NCI-H187 (cell line): ENCODE measurements around the gene SMURF1.

Experiments used
- DNase-seq, 2 experiments: peaks; one replicate each; lab custom pipeline; 2025; lab: John Stamatoyannopoulos, UW

The SMURF1 gene

DNA sequence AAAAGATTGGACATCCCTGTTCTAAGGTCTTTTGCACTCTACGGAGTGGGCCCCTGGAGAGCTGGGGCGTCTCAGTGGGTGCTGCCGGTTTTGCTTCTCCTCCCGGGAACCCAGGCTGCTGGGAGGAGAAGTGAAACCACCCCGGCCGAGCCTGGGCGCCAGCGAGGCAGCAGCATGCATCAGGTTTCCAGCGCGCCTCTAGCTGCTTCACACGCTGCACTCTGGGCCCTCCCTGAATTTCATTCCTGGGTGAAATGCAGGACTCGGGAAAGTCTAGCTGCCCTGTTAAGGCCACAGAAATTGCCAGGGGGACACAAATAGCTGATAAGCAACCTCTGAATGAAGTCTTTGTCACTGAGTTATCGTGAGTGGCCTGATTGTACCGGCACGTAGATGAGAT, 138.1 kb downstream of the SMURF1 start:
- no peak for DNase-seq

DNA sequence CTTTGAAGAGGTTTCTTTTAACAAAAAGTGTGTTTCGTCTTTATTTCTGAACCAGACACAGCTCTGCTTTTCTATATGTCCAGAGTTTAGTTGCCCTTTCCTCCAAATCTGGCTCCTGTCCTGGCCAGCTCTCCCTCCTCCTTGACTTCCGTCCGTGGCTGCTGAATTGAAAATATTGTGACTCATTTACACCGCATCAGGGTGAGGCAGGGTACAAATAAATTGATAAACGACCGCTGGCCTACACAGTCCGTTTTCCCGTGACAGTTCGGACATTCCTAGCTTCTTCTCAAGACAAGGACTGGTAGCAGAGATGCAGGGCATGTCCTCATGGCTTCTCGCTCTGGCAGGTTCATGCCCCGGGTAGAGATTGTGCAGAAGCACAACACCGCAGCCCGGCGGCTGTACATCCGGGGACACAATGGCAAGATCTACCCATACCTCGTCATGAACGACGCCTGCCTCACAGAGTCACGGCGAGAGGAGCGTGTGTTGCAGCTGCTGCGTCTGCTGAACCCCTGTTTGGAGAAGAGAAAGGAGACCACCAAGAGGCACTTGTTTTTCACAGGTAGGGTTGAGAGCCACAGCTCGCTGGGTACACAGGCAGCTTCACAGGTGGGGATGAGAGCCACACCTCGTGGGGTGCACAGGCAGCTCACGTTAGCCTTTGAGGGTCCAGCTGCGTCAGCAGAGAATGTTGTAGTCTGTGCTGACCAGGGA, 139.0 kb downstream of the SMURF1 start:
- no peak for DNase-seq

DNA sequence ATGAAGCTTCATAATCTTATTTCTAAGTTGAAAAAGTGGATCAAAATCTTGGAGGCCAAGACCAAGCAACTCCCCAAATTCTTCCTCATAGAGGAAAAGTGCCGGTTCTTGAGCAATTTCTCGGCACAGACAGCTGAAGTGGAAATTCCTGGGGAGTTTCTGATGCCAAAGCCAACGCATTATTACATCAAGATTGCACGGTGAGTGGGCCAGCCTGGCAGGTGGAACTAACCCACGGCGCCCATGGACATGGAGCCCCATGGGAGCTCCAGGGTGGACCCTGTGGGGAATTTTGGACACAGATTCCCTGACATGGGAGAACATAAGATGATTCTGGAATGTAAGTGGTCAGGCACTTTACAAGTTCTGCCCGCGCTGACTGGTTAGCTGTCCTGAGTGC, 139.7 kb downstream of the SMURF1 start:
- DNase-seq: no peak

DNA sequence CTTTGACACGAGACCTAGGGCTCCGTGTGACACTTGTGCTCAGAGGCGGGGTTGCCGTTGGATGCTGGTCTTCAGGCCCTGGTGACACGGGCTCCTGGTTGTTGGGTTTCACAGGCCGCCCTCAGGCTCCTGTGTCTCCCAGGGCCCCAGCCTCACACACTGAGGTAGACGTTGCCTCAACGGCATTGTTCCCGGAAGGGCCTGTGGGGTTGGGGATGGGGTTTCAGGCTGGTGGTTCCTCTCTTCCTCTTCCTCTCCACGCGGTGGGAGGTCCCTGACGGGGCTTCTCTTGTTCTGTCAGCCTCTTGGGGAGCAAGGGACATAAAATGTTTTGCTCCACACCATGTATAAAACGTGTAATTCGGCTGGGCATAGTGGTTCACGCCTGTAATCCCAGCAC, 140.5 kb downstream of the SMURF1 start:
- DNase-seq: no peak

DNA sequence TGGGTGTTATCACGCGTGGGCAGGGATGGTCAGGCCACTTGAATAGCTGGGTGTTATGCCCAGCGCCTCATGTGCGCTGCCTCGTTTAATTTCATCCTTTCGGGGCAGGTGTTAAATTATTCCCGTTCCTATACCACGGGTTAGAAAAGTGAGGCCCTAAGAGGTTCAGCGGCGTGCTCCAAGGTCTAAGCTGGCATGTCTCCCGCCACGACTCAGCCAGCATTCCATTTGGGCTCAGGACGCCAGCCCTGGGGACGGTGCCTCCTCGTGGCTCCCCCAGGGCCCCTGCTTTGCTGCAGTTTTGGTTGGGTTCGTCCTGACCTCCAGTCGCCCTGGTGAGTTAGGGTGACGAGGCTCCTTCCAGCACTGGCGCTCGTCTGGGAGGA, 141.1 kb downstream of the SMURF1 start:
- no peak for DNase-seq

DNA sequence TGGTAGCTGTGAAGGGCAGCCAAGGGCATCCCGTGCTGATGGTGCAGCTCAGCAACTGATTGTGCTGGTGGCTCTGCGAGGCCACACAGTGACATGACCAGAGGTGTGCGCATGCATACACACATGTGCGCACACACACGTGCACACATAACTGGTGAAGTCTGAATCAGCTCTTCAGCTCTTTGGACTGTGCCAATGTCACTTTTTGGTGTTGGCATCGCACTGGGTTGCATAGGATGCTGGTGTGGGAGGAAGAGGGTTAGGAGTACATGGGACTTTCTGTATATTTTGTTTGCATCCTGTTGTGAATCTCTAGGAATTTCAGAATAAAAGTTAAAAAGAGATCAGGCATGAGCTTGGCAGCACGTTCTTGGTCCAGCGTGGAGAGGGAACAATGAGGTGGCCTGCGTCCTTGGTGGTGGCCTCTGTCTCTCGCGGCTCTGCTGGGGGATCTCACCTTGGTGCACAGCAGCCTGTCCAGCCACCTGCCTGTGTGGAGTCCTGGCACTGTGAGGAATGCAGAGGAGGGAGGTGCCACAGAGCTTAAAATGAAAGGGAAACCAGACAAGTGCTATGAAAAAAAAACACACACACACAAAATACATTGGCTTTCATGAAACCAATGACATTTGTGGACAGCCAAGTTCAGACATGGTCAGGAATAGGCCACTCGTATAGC, 141.6 kb downstream of the SMURF1 start:
- DNase-seq: no peak

DNA sequence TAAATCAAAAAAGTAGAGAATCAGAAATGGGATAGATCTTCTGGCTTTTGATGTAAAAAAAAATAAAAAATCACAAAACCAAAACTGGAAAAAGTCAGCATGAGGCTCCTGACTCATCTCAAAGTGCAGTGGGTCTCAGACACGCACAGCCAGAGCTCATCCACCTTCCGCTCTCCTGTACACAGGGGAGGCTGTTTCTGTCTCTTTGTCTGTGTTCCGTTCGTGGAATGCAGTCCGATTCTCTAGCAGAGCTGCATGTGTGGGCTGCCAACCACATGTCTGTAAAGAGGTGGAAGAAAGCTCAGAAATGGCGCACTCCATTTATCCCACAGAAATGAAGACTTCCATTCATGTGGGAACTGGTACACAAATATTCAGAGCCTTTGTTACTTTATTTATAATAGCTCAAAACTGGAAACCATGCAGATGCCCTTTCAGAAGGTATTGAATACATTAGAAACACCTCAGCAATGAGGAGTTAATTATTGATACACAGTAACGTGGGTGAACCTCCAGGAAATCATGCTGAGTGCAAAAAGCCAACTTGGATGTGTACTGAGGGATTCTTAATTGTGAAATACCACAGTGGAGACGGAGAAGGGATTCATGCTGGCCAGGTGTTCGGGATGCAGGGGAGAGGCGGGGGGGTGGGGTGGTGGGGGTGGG, 142.3 kb downstream of the SMURF1 start:
- DNase-seq: no peak

DNA sequence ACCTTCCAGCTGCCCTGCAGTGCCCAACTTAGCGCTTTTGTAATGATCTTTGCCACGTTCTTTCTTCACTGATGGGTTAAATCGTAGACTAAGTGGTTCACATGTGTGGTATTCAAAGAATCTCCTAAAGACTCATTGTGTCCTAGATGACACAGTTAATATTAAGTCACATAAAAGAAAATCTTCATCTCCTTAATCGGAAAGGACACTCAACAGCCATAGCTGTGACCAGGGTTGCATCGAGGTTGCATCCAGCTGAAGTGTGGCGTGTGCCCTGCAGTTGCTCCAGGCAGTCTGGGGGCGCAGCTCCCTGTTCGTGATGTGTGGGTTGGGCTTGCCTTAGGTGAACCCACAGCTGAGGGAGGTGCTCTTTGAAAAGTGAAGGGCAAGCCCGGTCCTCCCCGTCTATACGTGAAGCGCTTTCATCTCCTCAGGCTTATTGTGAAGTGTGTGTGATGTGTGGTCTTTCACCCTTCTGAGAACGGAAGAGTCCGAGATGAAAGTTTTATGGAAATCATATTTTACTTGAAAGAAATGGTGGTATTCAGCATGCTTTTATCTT, 142.9 kb downstream of the SMURF1 start:
- no peak for DNase-seq

DNA sequence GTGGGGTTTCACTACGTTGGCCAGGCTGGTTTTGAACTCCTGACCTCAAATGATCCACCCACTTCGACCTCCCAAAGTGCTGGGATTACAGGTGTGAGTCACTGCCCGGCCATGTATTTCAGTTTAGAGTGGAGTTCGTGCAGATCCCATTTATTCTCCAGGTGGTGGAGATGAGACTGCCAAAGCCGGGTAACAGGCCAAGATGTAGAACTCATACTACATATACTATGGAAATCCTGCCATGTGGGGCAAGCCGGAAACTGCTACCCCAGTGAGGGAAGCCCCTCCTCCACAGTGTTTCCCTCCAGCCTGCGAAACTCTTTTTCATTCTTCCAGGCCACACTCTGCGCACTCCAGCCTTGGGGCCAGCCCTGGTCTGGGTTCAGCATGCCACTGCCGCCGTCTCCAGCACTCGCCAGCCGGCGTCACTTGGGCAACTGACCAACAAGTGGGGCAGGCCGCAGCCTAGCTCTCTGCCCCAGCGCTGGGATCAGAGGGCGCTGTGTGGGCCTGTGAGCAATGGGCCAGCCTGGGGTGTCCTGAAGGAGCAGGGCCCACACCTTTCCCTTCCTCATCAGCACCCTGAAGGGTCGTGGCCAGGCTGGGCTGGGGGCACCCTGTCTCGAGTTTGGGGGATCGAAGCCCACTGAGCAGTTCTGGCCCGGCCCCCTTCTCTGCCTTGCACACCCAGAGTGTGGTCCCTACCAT, 143.6 kb downstream of the SMURF1 start:
- no peak for DNase-seq

DNA sequence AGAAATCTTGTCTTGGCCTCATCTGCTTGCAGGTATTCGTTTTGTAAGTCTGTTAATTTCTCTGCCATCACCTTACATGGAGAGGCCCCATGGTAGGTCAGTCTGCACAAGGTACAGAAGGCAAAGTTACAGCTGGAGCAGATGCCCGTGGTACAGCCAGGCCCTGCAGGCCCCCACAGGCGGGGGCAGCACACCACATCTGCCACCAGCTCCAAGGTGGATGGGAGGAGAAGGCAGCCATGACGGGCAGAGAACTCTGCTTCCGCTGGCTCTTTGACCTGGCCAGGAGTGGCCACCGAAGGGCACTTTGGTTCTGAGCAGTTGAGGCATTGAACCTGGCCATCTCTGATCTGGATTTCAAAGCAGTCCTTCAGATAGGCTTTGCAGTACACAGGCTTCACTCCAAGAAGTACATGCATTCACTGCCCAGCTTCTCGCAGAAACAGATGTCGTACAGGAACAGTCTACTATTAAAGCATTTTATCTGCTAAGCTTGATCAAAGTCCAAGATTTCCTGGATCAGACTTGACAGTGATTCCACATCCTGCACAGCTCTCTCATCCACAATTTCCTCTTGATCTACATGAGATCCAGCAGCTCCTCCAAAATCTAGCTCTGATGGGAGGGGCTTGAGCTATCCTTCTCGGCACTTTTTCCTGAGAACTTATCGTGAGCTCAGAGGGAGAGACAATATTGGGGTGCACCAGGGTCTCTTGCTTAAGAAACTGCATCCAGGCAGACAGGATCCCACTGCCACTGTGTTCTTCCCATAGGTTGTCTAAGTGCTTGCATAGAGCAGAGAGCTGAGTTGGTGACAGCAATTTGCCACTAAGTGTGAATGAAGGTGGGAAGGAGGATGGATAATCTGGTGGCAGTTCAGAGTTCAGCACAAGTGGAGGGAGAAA, 144.8 kb downstream of the SMURF1 start:
- no peak for DNase-seq

DNA sequence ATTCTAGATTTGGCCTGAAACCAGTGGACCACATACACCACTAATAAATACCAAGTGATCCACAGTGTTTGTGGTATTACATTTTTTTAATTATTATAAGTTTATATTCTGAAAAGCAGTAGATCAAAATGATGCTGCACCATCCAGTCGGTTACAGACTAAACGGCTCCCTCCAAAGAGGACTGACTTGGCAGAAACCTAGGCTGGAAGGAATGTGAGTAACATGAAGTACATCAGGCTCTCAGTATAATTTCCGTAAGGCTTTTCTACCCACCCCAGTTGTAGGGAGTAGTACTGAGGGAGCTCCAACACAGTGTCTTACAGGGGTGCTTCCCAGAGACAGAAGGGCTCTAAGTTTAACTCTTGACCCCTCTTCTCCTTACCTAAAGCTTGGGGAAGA, 146.1 kb downstream of the SMURF1 start:
- no peak for DNase-seq

DNA sequence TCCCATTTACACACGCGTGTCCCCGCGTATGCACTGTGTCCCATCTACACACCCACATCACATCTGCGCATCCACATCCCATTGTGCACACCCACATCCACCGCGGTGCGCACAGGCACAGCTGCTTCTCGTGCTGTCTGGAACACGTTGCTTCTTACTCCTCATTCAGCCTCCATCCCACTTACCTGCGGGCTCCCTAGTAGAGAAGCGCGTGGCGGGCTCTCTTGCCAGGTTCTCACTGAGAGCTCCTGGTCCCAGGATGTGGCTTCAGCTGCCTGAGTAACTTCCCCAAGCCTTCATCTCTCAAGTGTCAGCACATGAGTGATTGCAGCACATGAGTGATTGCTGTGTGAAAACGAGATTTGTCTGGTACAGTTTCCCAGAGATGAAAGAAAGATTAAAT, 147.8 kb downstream of the SMURF1 start:
- DNase-seq: no peak

DNA sequence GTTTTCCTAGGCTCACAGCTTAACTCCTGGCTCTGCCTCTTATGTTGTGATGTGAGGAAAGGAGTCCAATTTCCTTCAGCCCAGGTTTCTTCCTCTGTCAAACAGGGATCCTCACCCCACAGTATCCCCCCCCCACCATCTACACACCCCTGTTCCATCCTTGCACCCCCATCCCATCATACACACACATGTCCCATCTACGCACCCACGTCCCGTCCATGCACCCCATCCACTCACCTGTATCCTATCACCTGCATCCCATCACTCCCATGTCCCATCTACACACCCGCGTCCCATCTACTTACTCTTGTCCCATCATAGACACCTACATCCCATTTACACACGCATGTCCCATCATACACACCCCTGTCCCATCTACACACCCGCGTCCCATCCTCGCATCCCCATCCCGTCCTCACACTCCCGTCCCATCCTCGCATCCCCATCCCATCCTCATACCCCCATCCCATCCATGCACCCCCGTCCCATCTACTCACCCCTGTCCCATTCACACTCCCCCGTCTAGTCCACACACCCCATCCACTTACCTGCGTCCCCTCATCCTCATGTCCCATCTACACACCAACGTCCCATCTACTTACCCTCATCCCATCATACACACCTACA, 148.3 kb downstream of the SMURF1 start:
- no peak for DNase-seq

DNA sequence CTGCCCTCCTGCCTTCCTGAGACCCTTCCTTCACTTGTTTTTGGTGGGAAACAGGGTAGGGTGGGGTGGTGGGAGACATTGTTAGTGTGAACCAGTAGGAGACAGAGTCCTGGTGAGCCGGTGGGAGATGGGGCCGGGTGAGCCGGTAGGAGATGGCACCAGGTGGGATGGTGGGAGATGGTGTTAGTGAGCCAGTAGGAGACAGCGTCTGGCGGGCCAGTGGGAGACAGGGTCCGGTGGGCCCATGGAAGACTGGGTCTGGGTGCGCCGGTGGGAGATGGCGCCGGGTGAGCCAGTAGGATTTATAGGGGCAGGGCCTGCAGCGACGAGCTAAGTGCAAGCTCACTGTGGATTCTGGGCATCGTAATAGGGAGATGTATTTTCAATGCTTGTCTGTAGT, 148.8 kb downstream of the SMURF1 start:
- no peak for DNase-seq

DNA sequence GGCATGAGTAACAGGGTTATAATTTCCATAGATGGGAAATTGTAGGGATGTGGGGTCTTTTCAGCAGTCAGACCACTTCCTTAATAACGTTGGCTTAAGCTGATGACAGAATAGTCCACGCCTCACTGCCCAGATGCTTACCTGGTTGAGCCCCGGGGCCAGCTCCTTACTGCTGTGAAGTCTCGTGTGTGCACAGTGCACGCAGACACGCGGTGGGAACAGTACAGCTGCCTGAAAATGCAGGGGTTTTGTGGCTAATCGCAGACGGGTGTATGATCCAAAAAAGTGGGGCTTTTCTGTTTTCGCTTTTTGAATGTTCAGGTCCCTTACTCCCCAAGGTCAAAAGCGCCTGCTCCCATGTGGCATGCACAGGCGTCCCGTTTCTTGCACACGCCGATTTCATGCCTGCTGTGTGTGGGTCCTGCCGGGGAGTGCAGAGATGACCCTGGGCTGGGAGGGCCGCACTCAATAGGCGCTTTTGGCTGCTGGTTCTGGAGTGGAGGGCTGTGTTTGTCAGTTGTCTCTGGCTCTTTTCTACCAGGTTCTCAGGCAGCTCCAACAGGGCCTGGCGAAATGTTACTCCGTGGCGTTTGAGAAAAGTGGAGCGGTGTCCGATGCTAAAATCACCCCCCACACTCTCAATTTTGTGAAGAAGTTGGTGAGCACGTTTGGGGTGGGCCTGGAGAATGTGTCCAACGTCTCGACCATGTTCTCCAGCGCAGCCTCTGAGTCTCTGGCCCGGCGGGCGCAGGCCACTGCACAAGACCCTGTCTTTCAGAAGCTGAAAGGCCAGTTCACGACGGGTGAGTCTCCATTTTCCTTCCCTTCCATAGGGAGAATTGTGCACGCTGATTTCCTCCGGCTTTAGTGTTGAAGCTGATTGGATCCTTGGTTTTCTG, 149.6 kb downstream of the SMURF1 start:
- no peak for DNase-seq

DNA sequence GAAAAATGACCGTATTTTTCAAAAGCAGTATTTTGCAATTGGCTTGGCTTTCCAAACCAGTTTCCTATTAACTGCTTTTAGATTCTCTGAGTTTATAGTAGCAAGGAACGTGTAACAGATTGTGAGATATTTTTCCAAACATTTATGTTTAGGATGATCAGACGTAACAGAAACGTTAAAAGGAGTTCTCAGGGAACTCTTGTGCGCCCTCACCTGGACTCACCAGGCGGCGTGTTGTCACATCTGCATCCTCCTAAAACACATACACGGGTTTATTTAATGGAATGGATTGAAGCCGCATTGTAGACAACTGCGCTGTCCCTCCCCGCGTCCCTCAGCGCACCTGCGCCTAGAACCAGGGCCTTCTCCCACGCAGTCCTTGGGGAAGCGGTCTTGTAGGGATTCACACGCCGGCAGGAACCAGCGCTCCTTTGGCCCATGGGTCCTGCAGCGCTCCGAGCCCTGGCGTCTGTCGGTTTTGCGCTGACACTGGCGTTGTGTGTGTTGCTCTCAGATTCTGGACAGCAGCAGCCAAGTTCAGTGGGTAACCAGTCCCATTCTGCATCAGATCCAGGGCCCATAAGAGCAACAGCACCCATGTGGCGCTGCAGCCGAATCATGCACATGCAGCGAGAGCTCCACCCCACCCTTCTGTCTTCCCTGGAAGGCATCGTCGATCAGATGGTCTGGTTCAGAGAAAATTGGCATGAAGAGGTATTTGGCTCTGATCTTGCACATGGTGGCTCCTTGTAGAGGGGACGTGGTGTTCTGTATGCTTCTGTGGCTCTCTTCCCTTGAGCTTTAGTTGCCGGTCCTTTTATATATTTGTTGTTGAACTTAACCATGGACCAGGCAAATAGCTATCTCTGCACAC, 150.6 kb downstream of the SMURF1 start:
- DNase-seq: no peak

DNA sequence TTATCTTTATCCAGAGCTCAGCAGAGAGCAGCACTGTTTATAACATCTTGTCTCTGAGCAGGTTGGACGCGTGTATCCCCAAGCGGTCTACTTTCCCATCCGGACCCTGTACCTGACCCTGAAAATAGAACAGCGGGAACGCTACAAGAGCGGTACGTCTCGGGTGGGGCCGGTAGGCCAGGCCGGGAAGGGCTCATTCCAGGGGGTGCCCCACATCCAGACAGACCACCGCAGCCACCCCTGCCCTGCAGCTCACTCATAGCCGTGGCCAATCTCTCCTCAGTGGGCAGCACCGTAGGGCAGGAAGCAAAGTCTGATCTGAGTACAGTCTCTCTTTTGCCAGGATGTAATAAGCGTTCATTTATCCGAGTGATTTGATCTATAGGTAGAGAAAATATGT, 151.8 kb downstream of the SMURF1 start:
- no peak for DNase-seq

DNA sequence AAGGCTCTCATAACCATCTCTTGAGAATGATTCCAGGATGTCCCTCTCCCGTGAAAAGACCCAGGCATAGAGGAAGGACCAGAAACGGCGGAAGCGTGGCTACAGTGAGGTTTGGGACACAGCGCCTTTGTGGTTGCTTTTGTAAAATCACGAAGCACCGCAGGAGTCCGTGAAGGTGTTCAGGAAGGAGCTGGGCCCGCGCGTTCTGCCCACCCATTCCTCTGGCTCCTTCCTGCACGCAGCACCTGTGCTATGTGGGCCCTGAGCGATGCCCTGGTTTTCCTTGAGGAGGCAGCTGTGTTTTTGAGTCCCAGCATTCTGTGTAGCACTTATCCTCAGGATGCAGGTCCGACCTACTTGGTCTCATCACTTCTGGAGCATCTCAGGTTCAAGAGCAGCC, 152.8 kb downstream of the SMURF1 start:
- no peak for DNase-seq

DNA sequence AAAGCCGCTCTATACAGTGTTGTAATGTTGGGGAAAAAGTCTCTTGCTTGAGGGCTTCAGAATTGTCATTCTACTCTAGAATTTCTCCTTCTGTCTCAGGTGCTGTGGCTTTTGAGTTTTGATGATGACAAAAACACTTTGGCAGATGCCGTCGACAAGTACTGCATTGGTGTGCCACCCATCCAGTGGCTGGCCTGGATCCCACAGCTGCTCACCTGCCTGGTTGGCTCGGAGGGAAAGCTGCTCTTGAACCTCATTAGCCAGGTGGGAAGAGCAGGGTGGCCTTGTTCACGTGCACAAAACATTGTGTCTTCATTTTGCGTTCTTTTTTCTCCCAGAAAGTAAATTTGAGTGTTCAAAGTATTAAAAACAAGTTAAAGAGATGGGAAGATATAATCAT, 153.6 kb downstream of the SMURF1 start:
- DNase-seq: no peak
